HFF-Myc (cell line): ENCODE results near the gene TLE2.

Source experiments
- DNase-seq: peaks from one replicate; pipeline ENCODE4 v3.0.0-alpha.2; 2011; ENCODE audit warnings: low read depth; ENCODE audit errors: extremely low read depth
- H3K4me3 ChIP-seq: replicated peaks from 2 replicates; pipeline ENCODE4 v1.5.1; 2011; ENCODE audit warnings: low read depth, mild to moderate bottlenecking, control low read depth, low read length
- CTCF ChIP-seq: IDR thresholded peaks from 2 replicates; pipeline ENCODE4 v1.5.1; 2012; ENCODE audit warnings: mild to moderate bottlenecking, low read depth, low read length, control low read depth; ENCODE audit errors: missing control alignments

TLE2 gene

GRCh38 chr19:2949939-2950285, 79.2 kb downstream of the TLE2 start:
- no peak for TF ChIP-seq CTCF
- DNase-seq, result no peak
- H3K4me3 ChIP-seq, result peak overlapping the region; percentile 99
